Ascending aorta (tissue), 2 donors: ENCODE results near the gene PNPLA5. TPM values are rescaled to one million over a fixed set of nuclear protein-coding genes. Genes with fewer than 3 reads are reported as not detected.

Source experiments
- DNase-seq, 2 donors: peaks; one replicate each; pipeline ENCODE4 v3.0.0-alpha.2; 2019; ENCODE audit warnings: low spot score in 2 of 2
- H3K27ac ChIP-seq, 2 donors: fragments of 200-600 bp; sonication (generic); one replicate each; pipeline ENCODE4 v1.5.1; 2016 to 2017; ENCODE audit warnings: mild to moderate bottlenecking in 1 of 2
- H3K27me3 ChIP-seq: fragments of 200-600 bp; sonication (generic); one replicate; pipeline ENCODE4 v1.5.1; 2017
- H3K36me3 ChIP-seq, 2 donors: fragments of 200-600 bp; sonication (generic); one replicate each; pipeline ENCODE4 v1.5.1; 2016
- H3K4me1 ChIP-seq, 2 donors: fragments of 200-600 bp; sonication (generic); one replicate each; pipeline ENCODE4 v1.5.1; 2016 to 2017; ENCODE audit warnings: mild to moderate bottlenecking in 1 of 2
- H3K4me3 ChIP-seq, 2 donors: fragments of 200-600 bp; sonication (generic); one replicate each; pipeline ENCODE4 v1.5.1; 2016 to 2017; ENCODE audit warnings: mild to moderate bottlenecking in 1 of 2
- H3K9me3 ChIP-seq, 2 donors: fragments of 200-600 bp; sonication (generic); one replicate each; pipeline ENCODE4 v1.5.1; 2016
- CTCF ChIP-seq, 3 experiments: fragments of 200-600 bp in 2 of 3; fragments of 450-650 bp in 1 of 3; sonication (generic) in 2 of 3; IDR thresholded peaks; one replicate each; pipeline ENCODE4 v1.5.1; 2016 to 2019; ENCODE audit warnings: antibody characterized with exemption in 3 of 3, mild to moderate bottlenecking in 1 of 3, moderate library complexity in 1 of 3
- intact Hi-C: fragments of 100-400 bp; cut with DNase I; formaldehyde crosslinking; loops from one replicate; pipeline ENCODE4 v1.15.1; 2023
- total RNA-seq: library from RNA; depleted of rRNA; stranded (reverse); fragments of >200 nt; gene quantifications from one replicate; pipeline ENCODE4 v1.1.0, GENCODE V29; 2016

The PNPLA5 gene
- total RNA-seq, 1 donor from 2014 or later: not detected

GRCh38 chr22:43890901-43891331 is 897 bp downstream of the PNPLA5 start:
- no peaks in the 10 kb centered on the region for H3K9me3 ChIP-seq
- no peaks in the 10 kb centered on the region for H3K4me1 ChIP-seq
- TF ChIP-seq CTCF (IDR thresholded peaks at IDR 0.05): no peak
- intact Hi-C loops: no loop called here
- no peak overlapping the region for H3K27ac ChIP-seq
- DNase-seq: no peak
- no peaks in the 10 kb centered on the region for H3K36me3 ChIP-seq
- no peak overlapping the region for H3K4me3 ChIP-seq
- H3K27me3 ChIP-seq: no peaks in the 10 kb centered on the region

- no peak for TF ChIP-seq CTCF (IDR thresholded peaks at IDR 0.05)
- intact Hi-C loops: no loop called here
- Histone ChIP-seq H3K36me3 (no peaks in the 10 kb centered on the region), H3K27ac (no peak overlapping the region), H3K4me3 (no peak overlapping the region), H3K27me3 (no peaks in the 10 kb centered on the region), H3K9me3 (no peaks in the 10 kb centered on the region), H3K4me1 (no peaks in the 10 kb centered on the region)
- DNase-seq: no peak
These were observed 2.0 kb downstream of the PNPLA5 start for GRCh38 chr22:43889860-43890253.

GRCh38 chr22:43889201-43889859 is 2.5 kb downstream of the PNPLA5 start:
- intact Hi-C loops: no loop called here
- no peak overlapping the region for H3K27ac ChIP-seq
- no peaks in the 10 kb centered on the region for H3K4me1 ChIP-seq
- DNase-seq: no peak
- H3K9me3 ChIP-seq: no peaks in the 10 kb centered on the region
- H3K36me3 ChIP-seq: no peaks in the 10 kb centered on the region
- no peaks in the 10 kb centered on the region for H3K27me3 ChIP-seq
- no peak overlapping the region for H3K4me3 ChIP-seq
- no peak for TF ChIP-seq CTCF (IDR thresholded peaks at IDR 0.05)

GRCh38 chr22:43888740-43889139 is 3.1 kb downstream of the PNPLA5 start:
- Histone ChIP-seq H3K9me3 (no peaks in the 10 kb centered on the region), H3K27me3 (no peaks in the 10 kb centered on the region), H3K36me3 (no peaks in the 10 kb centered on the region), H3K4me3 (no peak overlapping the region), H3K27ac (no peak overlapping the region), H3K4me1 (no peaks in the 10 kb centered on the region)
- no peak for TF ChIP-seq CTCF (IDR thresholded peaks at IDR 0.05)
- intact Hi-C loops: no loop called here
- DNase-seq: no peak

GRCh38 chr22:43887391-43887790 is 4.4 kb downstream of the PNPLA5 start:
- Histone ChIP-seq H3K36me3 (no peaks in the 10 kb centered on the region), H3K27me3 (no peaks in the 10 kb centered on the region), H3K4me1 (no peaks in the 10 kb centered on the region), H3K9me3 (no peaks in the 10 kb centered on the region), H3K4me3 (no peak overlapping the region), H3K27ac (no peak overlapping the region)
- intact Hi-C loops: no loop called here
- TF ChIP-seq CTCF (IDR thresholded peaks at IDR 0.05): no peak
- no peak for DNase-seq

- Histone ChIP-seq H3K9me3 (no peaks in the 10 kb centered on the region), H3K4me1 (no peaks in the 10 kb centered on the region), H3K36me3 (no peaks in the 10 kb centered on the region), H3K27ac (no peak overlapping the region), H3K27me3 (no peaks in the 10 kb centered on the region), H3K4me3 (no peak overlapping the region)
- no peak for TF ChIP-seq CTCF (IDR thresholded peaks at IDR 0.05)
- no peak for DNase-seq
- intact Hi-C loops: no loop called here
These were observed 5.6 kb downstream of the PNPLA5 start for GRCh38 chr22:43886231-43886630.
